HL-60 (cell line): Measurements from ENCODE around the gene MVD.

Experiments
- DNase-seq, 2 experiments: peaks; one replicate each; pipeline ENCODE4 v3.0.0-alpha.2; 2010 to 2020; ENCODE audit warnings: low read depth in 1 of 2, low spot score in 1 of 2
- H3K27ac ChIP-seq: fragments of 250-450 bp; sonication (Bioruptor Pico); replicated peaks from 2 replicates; pipeline ENCODE4 v1.5.1; 2020; ENCODE audit warnings: mild to moderate bottlenecking, moderate library complexity
- H3K27me3 ChIP-seq: fragments of 250-450 bp; sonication (Bioruptor Pico); 2 replicates; pipeline ENCODE4 v1.5.1; 2021; ENCODE audit warnings: mild to moderate bottlenecking, moderate library complexity; ENCODE audit not compliant: insufficient read depth, poor library complexity, severe bottlenecking
- H3K4me3 ChIP-seq: replicated peaks from 2 replicates; pipeline ENCODE4 v1.5.1; 2011; ENCODE audit warnings: mild to moderate bottlenecking, control low read depth, low read length; ENCODE audit not compliant: insufficient read depth
- CTCF ChIP-seq: IDR thresholded peaks from one replicate; pipeline ENCODE4 v1.5.1; 2011; ENCODE audit warnings: low read length, control low read depth, inconsistent platforms; ENCODE audit not compliant: insufficient read depth
- GABPA ChIP-seq: IDR thresholded peaks from 2 replicates; pipeline ENCODE4 v1.6.1; 2012; ENCODE audit warnings: low read depth
- POLR2AphosphoS5 ChIP-seq: IDR thresholded peaks from 2 replicates; pipeline ENCODE4 v1.6.1; 2012; ENCODE audit warnings: low read depth
- SPI1 ChIP-seq: IDR thresholded peaks from 2 replicates; pipeline ENCODE4 v1.6.1; 2012; ENCODE audit warnings: low read depth, mild to moderate bottlenecking, borderline replicate concordance
- TF ChIP-seq, protein P1 (sequence below): IDR thresholded peaks from 2 replicates; pipeline ENCODE4 v1.6.1; 2012; ENCODE audit warnings: low read depth; ENCODE audit not compliant: insufficient replicate concordance

Gene MVD

DNA sequence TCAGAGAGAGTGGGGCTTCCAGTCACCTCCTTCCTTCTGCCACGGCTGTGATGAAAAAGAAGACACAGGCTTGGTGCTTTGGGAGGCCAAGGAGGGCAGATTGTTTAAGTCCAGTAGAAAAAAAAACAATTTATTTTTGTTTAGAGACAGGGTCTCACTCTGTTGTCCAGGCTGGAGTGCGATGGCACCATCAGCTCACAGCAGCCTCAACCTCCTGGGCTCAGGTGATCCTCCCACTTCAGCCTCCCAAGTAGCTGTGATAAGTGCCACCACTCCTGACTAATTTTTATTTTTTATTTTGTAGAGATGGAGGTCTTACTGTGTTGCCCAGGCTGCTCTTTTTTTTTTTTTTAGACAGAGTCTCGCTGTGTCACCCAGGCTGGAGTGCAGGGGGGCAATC, 2.7 kb upstream of the MVD start:
- Histone ChIP-seq H3K27me3 (no peaks in the 10 kb centered on the region), H3K27ac (no peak overlapping the region), H3K4me3 (no peak overlapping the region)
- TF ChIP-seq SPI1 (no peak), GABPA (no peak), POLR2AphosphoS5 (no peak), CTCF (no peak)
- TF ChIP-seq, protein P1, sequence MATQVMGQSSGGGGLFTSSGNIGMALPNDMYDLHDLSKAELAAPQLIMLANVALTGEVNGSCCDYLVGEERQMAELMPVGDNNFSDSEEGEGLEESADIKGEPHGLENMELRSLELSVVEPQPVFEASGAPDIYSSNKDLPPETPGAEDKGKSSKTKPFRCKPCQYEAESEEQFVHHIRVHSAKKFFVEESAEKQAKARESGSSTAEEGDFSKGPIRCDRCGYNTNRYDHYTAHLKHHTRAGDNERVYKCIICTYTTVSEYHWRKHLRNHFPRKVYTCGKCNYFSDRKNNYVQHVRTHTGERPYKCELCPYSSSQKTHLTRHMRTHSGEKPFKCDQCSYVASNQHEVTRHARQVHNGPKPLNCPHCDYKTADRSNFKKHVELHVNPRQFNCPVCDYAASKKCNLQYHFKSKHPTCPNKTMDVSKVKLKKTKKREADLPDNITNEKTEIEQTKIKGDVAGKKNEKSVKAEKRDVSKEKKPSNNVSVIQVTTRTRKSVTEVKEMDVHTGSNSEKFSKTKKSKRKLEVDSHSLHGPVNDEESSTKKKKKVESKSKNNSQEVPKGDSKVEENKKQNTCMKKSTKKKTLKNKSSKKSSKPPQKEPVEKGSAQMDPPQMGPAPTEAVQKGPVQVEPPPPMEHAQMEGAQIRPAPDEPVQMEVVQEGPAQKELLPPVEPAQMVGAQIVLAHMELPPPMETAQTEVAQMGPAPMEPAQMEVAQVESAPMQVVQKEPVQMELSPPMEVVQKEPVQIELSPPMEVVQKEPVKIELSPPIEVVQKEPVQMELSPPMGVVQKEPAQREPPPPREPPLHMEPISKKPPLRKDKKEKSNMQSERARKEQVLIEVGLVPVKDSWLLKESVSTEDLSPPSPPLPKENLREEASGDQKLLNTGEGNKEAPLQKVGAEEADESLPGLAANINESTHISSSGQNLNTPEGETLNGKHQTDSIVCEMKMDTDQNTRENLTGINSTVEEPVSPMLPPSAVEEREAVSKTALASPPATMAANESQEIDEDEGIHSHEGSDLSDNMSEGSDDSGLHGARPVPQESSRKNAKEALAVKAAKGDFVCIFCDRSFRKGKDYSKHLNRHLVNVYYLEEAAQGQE, result no peak
- no peak for DNase-seq

DNA sequence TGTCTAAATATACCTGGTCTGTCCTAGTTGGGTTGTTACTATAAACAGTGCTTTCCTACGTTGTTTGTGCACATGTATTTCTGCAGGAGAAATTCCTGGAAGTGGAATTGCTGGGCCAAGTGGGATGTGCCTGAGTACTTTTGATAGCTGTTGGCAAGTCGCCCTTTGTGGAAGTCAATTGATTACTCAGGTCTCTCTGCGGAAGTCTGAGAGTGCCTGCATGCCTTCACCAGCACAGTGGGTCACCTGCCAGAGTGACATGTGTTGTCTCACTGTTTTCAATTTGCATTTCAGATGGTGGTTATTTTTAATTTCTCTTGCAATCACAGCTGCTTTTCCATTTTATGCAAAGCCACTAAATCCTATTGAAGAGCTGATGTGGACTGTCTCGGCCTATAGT, 2.3 kb upstream of the MVD start:
- no peak for TF ChIP-seq POLR2AphosphoS5
- TF ChIP-seq GABPA, result no peak
- no peak for TF ChIP-seq CTCF
- TF ChIP-seq, protein P1, result no peak
- TF ChIP-seq SPI1, result no peak
- DNase-seq, result no peak

GRCh38 chr16:88662222-88662842, 559 bp downstream of the MVD start:
- no peaks in the 10 kb centered on the region for H3K27me3 ChIP-seq
- H3K4me3 ChIP-seq, result peak overlapping the region; percentile 70
- TF ChIP-seq GABPA (no peak), CTCF (no peak)
- no peak for DNase-seq
- H3K27ac ChIP-seq, result no peak overlapping the region

More for the DNA sequence above, 2.3 kb upstream of the MVD start:
- no peak overlapping the region for H3K27ac ChIP-seq
- H3K27me3 ChIP-seq, result no peaks in the 10 kb centered on the region
- no peak overlapping the region for H3K4me3 ChIP-seq

GRCh38 chr16:88661468-88661867, 1.4 kb downstream of the MVD start:
- Histone ChIP-seq H3K4me3 (no peak overlapping the region), H3K27ac (no peak overlapping the region), H3K27me3 (no peaks in the 10 kb centered on the region)
- TF ChIP-seq, protein P1, result no peak
- TF ChIP-seq SPI1, result no peak
- TF ChIP-seq POLR2AphosphoS5, result no peak
- DNase-seq, result no peak
